Ovary (tissue), 9 donors: ENCODE results near the gene IL15RA. TPM values are rescaled to one million over a fixed set of nuclear protein-coding genes. Genes with fewer than 3 reads are reported as not detected.

Experiments
- DNase-seq, 5 donors: peaks; one replicate each; pipeline ENCODE4 v3.0.0-alpha.2; 2019 to 2020
- H3K27ac ChIP-seq, 2 donors: fragments of 200-600 bp; one replicate each; pipeline versions ENCODE4 v1.5.1 to v1.8.0; 2019 to 2022
- H3K27me3 ChIP-seq: fragments of 200-600 bp; one replicate; pipeline ENCODE4 v1.8.0; 2022
- H3K36me3 ChIP-seq: fragments of 200-600 bp; sonication (generic); one replicate; pipeline ENCODE4 v1.5.1; 2019
- H3K4me1 ChIP-seq: one replicate; pipeline ENCODE4 v1.8.1; 2013; ENCODE audit warnings: mild to moderate bottlenecking, moderate library complexity; ENCODE audit not compliant: insufficient read depth
- H3K4me3 ChIP-seq: fragments of 200-600 bp; sonication (generic); one replicate; pipeline ENCODE4 v1.5.1; 2017
- H3K9me3 ChIP-seq, 2 donors: fragments of 200-600 bp in 1 of 2; sonication (generic) in 1 of 2; one replicate each; pipeline versions ENCODE4 v1.5.1 to v1.8.1; 2013 to 2019; ENCODE audit warnings: mild to moderate bottlenecking in 1 of 2, moderate library complexity in 1 of 2
- CTCF ChIP-seq, 3 donors: fragments of 450-650 bp in 2 of 3; fragments of 200-600 bp in 1 of 3; IDR thresholded peaks; one replicate each; pipeline versions ENCODE4 v1.5.1 to v1.8.0; 2016 to 2022; ENCODE audit warnings: antibody characterized with exemption in 3 of 3, mild to moderate bottlenecking in 1 of 3
- EP300 ChIP-seq: sonication (generic); formaldehyde crosslinking; IDR thresholded peaks from one replicate; pipeline ENCODE4 v1.6.1; 2017; ENCODE audit warnings: antibody characterized with exemption
- POLR2A ChIP-seq: fragments of 450-650 bp; IDR thresholded peaks from one replicate; pipeline ENCODE4 v1.6.1; 2017; ENCODE audit warnings: antibody characterized with exemption, mild to moderate bottlenecking, moderate library complexity
- WGBS, 3 donors: extraction: QIAGEN DNeasy Blood & Tissue Kit in 1 of 3; methylation state at CpG; one replicate each; pipeline versions ENCODE4 v1.1.5 to v1.1.7; 2013 to 2017; 5-methylcytosine and 5-hydroxymethylcytosine counted together
- intact Hi-C, 4 donors: fragments of 100-400 bp; cut with DNase I; formaldehyde crosslinking; loops; one replicate each; pipeline versions ENCODE4 v1.11.0 to v1.15.1; 2022 to 2023
- polyA plus RNA-seq, 2 donors: library from polyadenylated mRNA; stranded (reverse); fragments of 200-250 nt in 1 of 2; fragments of 350-450 nt in 1 of 2; fragmentation: Illumina TruSeq in 1 of 2; extraction: RNeasy Lipid Tissue Mini Kit (QIAGEN cat#74804) in 1 of 2; gene quantifications; one replicate each; pipeline ENCODE4 v1.2.3, GENCODE V29; 2013 to 2014
- small RNA-seq: library from RNA; depleted of rRNA; stranded (forward); fragments of <200 nt; gene quantifications from one replicate; pipeline ENCODE3, GENCODE V24; 2016
- total RNA-seq, 7 donors: library from RNA; depleted of rRNA in 2 of 7; stranded (reverse); fragments of >200 nt in 2 of 7; fragmentation: NEBNext Ultra II Directional in 3 of 7; extraction: Animal tissue kit (Norgen Biotek cat#: 25700) in 3 of 7; gene quantifications; one replicate each; pipeline versions ENCODE4 v1.1.0 to v1.2.4, GENCODE V29; 2016 to 2023
- donor health status: DM: no; HTN: no; CAD: no; lungs with moderate emphysema.
- donor health status: DM: no; HTN: no; CAD: no.
- donor health status: Bipolar disorder and iron deficiency.
- donor health status: DM: yes; HTN: yes; CAD: no.
- donor health status: DM: no; HTN: no; CAD: no.
- donor health status: DM: yes; HTN: yes; CAD: no.

Gene IL15RA
- total and polyA plus RNA-seq, 9 donors, result 2.7 to 15.2 (median 6.3) TPM

- TF ChIP-seq EP300 (no peak), CTCF (IDR thresholded peaks at IDR 0.05) (no peak)
- Histone ChIP-seq H3K4me3 (no peak overlapping the region), H3K27me3 (no peaks in the 10 kb centered on the region), H3K27ac (no peak overlapping the region), H3K36me3 (no peaks in the 10 kb centered on the region), H3K4me1 (no peaks in the 10 kb centered on the region), H3K9me3 (no peaks in the 10 kb centered on the region)
- 96 to 98% (median 97%) methylated on average over 6 of the region's 6 CpGs for WGBS, 3 donors
- intact Hi-C loops, result no loop called here
- no peak for DNase-seq
Observed at GRCh38 chr10:5903563-5903962, 73.8 kb downstream of the IL15RA start.

- H3K27me3 ChIP-seq, result no peaks in the 10 kb centered on the region
- H3K4me1 ChIP-seq, result no peaks in the 10 kb centered on the region
- H3K27ac ChIP-seq, result no peak overlapping the region
- no peaks in the 10 kb centered on the region for H3K9me3 ChIP-seq
- WGBS, 3 donors, result 90 to 96% (median 93%) methylated on average over 18 of the region's 18 CpGs
- H3K4me3 ChIP-seq, result no peak overlapping the region
- intact Hi-C loops, result no loop called here
- H3K36me3 ChIP-seq, result no peaks in the 10 kb centered on the region
- no peak for DNase-seq
- TF ChIP-seq POLR2A (no peak), CTCF (IDR thresholded peaks at IDR 0.05) (no peak), EP300 (no peak)
Observed at GRCh38 chr10:5902511-5903274, 74.7 kb downstream of the IL15RA start.

Small RNA genes lying within 50 kb of the gene (small RNA-seq; reads per million reads assigned to genes)
- not detected for gene RF00397

Other genes starting within 250 kb of the IL15RA start
- gene GDI2, start 164.1 kb downstream of the IL15RA start, total RNA-seq, result 100 to 1,000 TPM; 148 to 198 (median 177) TPM
- 100 to 1,000 TPM; 111 to 269 TPM for gene GDI2, start 164.1 kb downstream of the IL15RA start, polyA plus RNA-seq
- gene ANKRD16, start 87.7 kb downstream of the IL15RA start, total RNA-seq, result 10 to 100 TPM in 4 of 7 donors, 1 to 10 TPM in 3; 8.6 to 15.3 (median 10.0) TPM
- gene ANKRD16, start 87.7 kb downstream of the IL15RA start, polyA plus RNA-seq, result 1 to 10 TPM; 6.6 to 7.8 TPM
- gene FBH1, start 87.3 kb downstream of the IL15RA start, total RNA-seq, result 10 to 100 TPM; 54.6 to 80.3 (median 78.3) TPM
- gene FBH1, start 87.3 kb downstream of the IL15RA start, polyA plus RNA-seq, result 10 to 100 TPM; 46.4 to 64.1 TPM
- 1 to 10 TPM in 2 of 7 donors, under 1 TPM in 3, not detected in 2; 0.13 to 1.3 (median 0.90) TPM for gene IL2RA, start 84.8 kb upstream of the IL15RA start, total RNA-seq
- gene IL2RA, start 84.8 kb upstream of the IL15RA start, polyA plus RNA-seq, result 1 to 10 TPM in 1 of 2 donors, under 1 TPM in 1; 0.07 to 5.2 TPM
- 10 to 100 TPM; 56.2 to 89.7 (median 70.3) TPM for gene RBM17, start 111.5 kb upstream of the IL15RA start, total RNA-seq
- gene RBM17, start 111.5 kb upstream of the IL15RA start, polyA plus RNA-seq, result 10 to 100 TPM; 62.1 to 94.4 TPM
- gene PFKFB3, start 225.4 kb upstream of the IL15RA start, total RNA-seq, result 10 to 100 TPM; 28.7 to 60.8 (median 41.6) TPM
- gene PFKFB3, start 225.4 kb upstream of the IL15RA start, polyA plus RNA-seq, result 10 to 100 TPM; 15.3 to 24.5 TPM